Astrocyte (in vitro differentiated cells and primary cell): ENCODE measurements around the gene SGK1. TPM values are rescaled to one million over a fixed set of nuclear protein-coding genes. Genes with fewer than 3 reads are reported as not detected.

Experiments
- DNase-seq: peaks from one replicate; pipeline ENCODE4 v3.0.0-alpha.2; 2010; ENCODE audit warnings: low read depth
- FAIRE-seq: peaks from 2 replicates; lab custom pipeline; 2011; peaks lifted over from hg19 to GRCh38; lab: Jason Lieb, UNC
- H2AFZ ChIP-seq: 2 replicates; pipeline ENCODE4 v1.6.0; 2012; ENCODE audit warnings: low read depth, low read length, inconsistent platforms
- H3K27ac ChIP-seq: 2 replicates; pipeline ENCODE4 v1.5.1; 2011; ENCODE audit warnings: low read depth, low read length, inconsistent platforms
- H3K27me3 ChIP-seq: 2 replicates; pipeline ENCODE4 v1.6.0; 2011; ENCODE audit warnings: low read length, inconsistent platforms; ENCODE audit not compliant: insufficient read depth
- H3K36me3 ChIP-seq: 2 replicates; pipeline ENCODE4 v1.5.1; 2011; ENCODE audit warnings: low read length, inconsistent platforms; ENCODE audit not compliant: insufficient read depth
- H3K4me1 ChIP-seq: 2 replicates; pipeline ENCODE4 v1.5.1; 2011; ENCODE audit warnings: low read length, inconsistent platforms; ENCODE audit not compliant: insufficient read depth
- H3K4me2 ChIP-seq: 2 replicates; pipeline ENCODE4 v1.6.0; 2012; ENCODE audit warnings: low read length, inconsistent platforms
- H3K4me3 ChIP-seq: 2 replicates; pipeline ENCODE4 v1.5.1; 2011; ENCODE audit warnings: low read depth, mild to moderate bottlenecking, low read length, inconsistent platforms; ENCODE audit not compliant: insufficient read depth
- H3K79me2 ChIP-seq: 2 replicates; pipeline ENCODE4 v1.6.0; 2012; ENCODE audit warnings: mild to moderate bottlenecking, low read length, inconsistent platforms; ENCODE audit not compliant: insufficient read depth
- H3K9ac ChIP-seq: 2 replicates; pipeline ENCODE4 v1.6.0; 2012; ENCODE audit warnings: mild to moderate bottlenecking, low read length, inconsistent platforms
- H3K9me3 ChIP-seq: 2 replicates; pipeline ENCODE4 v1.5.1; 2012; ENCODE audit warnings: low read depth, mild to moderate bottlenecking, low read length, inconsistent platforms; ENCODE audit not compliant: insufficient read depth
- H4K20me1 ChIP-seq: 2 replicates; pipeline ENCODE4 v1.6.0; 2012; ENCODE audit warnings: low read length, inconsistent platforms; ENCODE audit not compliant: insufficient read depth
- H3K27ac Mint-ChIP-seq: one replicate; pipeline ENCODE4 v1.8.0; 2021; ENCODE audit warnings: mild to moderate bottlenecking, mixed read lengths; ENCODE audit not compliant: unreplicated experiment
- H3K27me3 Mint-ChIP-seq: one replicate; pipeline ENCODE4 v1.8.0; 2021; ENCODE audit warnings: low read depth, mixed read lengths; ENCODE audit not compliant: unreplicated experiment
- H3K36me3 Mint-ChIP-seq: one replicate; pipeline ENCODE4 v1.8.0; 2021; ENCODE audit warnings: low read depth, mixed read lengths; ENCODE audit not compliant: unreplicated experiment
- H3K4me1 Mint-ChIP-seq: one replicate; pipeline ENCODE4 v1.8.0; 2021; ENCODE audit warnings: low read depth, mixed read lengths; ENCODE audit not compliant: unreplicated experiment
- H3K4me3 Mint-ChIP-seq: one replicate; pipeline ENCODE4 v1.8.0; 2021; ENCODE audit warnings: mild to moderate bottlenecking, moderate library complexity, mixed read lengths; ENCODE audit not compliant: unreplicated experiment
- H3K9me3 Mint-ChIP-seq: one replicate; pipeline ENCODE4 v1.8.0; 2021; ENCODE audit warnings: mild to moderate bottlenecking, mixed read lengths; ENCODE audit not compliant: unreplicated experiment
- CTCF ChIP-seq: IDR thresholded peaks from 2 replicates; pipeline ENCODE4 v1.5.1; 2011; ENCODE audit warnings: low read depth, mild to moderate bottlenecking, inconsistent platforms, low read length, moderate library complexity; ENCODE audit not compliant: insufficient read depth
- EZH2 ChIP-seq: IDR thresholded peaks from 2 replicates; pipeline ENCODE4 v1.6.1; 2012; ENCODE audit warnings: mild to moderate bottlenecking, low read length, inconsistent platforms; ENCODE audit not compliant: insufficient read depth
- total RNA-seq: library from RNA; stranded (reverse); gene quantifications from 2 replicates; pipeline ENCODE4 v1.2.1, GENCODE V29; 2021

The SGK1 gene
- total RNA-seq, 1 donor from 2014 or later, result 117 TPM

GRCh38 chr6:134168590-134169208 is 149.2 kb downstream of the SGK1 start:
- H3K27ac ChIP-seq, result no peak overlapping the region
- peaks cover 42% of the 10 kb centered on the region for H3K79me2 ChIP-seq
- Mint-ChIP-seq H3K27ac (no peak overlapping the region), H3K9me3 (no peaks in the 10 kb centered on the region), H3K27me3 (no peaks in the 10 kb centered on the region), H3K4me3 (peak overlapping the region; percentile 66), H3K36me3 (peaks cover 36% of the 10 kb centered on the region), H3K4me1 (peaks cover 28% of the 10 kb centered on the region)
- TF ChIP-seq EZH2 (no peak), CTCF (no peak)
- H3K4me3 ChIP-seq, result no peak overlapping the region
- DNase-seq (no peak), FAIRE-seq (no peak)
- H3K36me3 ChIP-seq, result peaks cover 59% of the 10 kb centered on the region
- peak overlapping the region; percentile 93 for H3K4me2 ChIP-seq
- H2AFZ ChIP-seq, result no peak overlapping the region
- peaks cover 57% of the 10 kb centered on the region for H4K20me1 ChIP-seq
- no peaks in the 10 kb centered on the region for H3K27me3 ChIP-seq
- H3K9ac ChIP-seq, result no peak overlapping the region
- H3K9me3 ChIP-seq, result no peaks in the 10 kb centered on the region
- peaks cover 36% of the 10 kb centered on the region for H3K4me1 ChIP-seq

- TF ChIP-seq EZH2 (no peak), CTCF (no peak)
- H3K79me2 ChIP-seq, result peaks cover 22% of the 10 kb centered on the region
- no peaks in the 10 kb centered on the region for H3K9me3 Mint-ChIP-seq
- peaks cover 39% of the 10 kb centered on the region for H3K36me3 ChIP-seq
- no peak for FAIRE-seq
- H3K4me1 Mint-ChIP-seq, result peaks cover 15% of the 10 kb centered on the region
- H3K36me3 Mint-ChIP-seq, result peaks cover 22% of the 10 kb centered on the region
- no peak overlapping the region for H3K27ac Mint-ChIP-seq
- H3K9me3 ChIP-seq, result no peaks in the 10 kb centered on the region
- H3K4me3 ChIP-seq, result no peak overlapping the region
- no peak overlapping the region for H3K27ac ChIP-seq
- H4K20me1 ChIP-seq, result peaks cover 37% of the 10 kb centered on the region
- no peak overlapping the region for H2AFZ ChIP-seq
- H3K27me3 ChIP-seq, result no peaks in the 10 kb centered on the region
- DNase-seq, result no peak
- no peak overlapping the region for H3K4me3 Mint-ChIP-seq
- H3K4me2 ChIP-seq, result no peak overlapping the region
- H3K27me3 Mint-ChIP-seq, result no peaks in the 10 kb centered on the region
- H3K4me1 ChIP-seq, result peaks cover 22% of the 10 kb centered on the region
- H3K9ac ChIP-seq, result no peak overlapping the region
Observed at GRCh38 chr6:134166511-134167261, 151.2 kb downstream of the SGK1 start.
